Keratinocyte (primary cell): ENCODE data around the gene TNFRSF4. TPM values are rescaled to one million over a fixed set of nuclear protein-coding genes. Genes with fewer than 3 reads are reported as not detected.

Experiments
- DNase-seq: peaks from one replicate; pipeline ENCODE4 v3.0.0-alpha.2; 2011; ENCODE audit warnings: low read depth, missing footprints, low spot score
- FAIRE-seq: peaks from 2 replicates; lab custom pipeline; 2011; peaks lifted over from hg19 to GRCh38; lab: Jason Lieb, UNC
- H2AFZ ChIP-seq: 2 replicates; pipeline ENCODE4 v1.6.0; 2012; ENCODE audit warnings: low read length, control low read depth, inconsistent platforms; ENCODE audit not compliant: control insufficient read depth
- H3K27ac ChIP-seq: 2 replicates; pipeline ENCODE4 v1.5.1; 2011; ENCODE audit warnings: low read length; ENCODE audit not compliant: control insufficient read depth, insufficient read depth
- H3K27me3 ChIP-seq: 3 replicates; pipeline ENCODE4 v1.6.0; 2011; ENCODE audit warnings: low read length; ENCODE audit not compliant: control insufficient read depth, insufficient read depth; ENCODE audit errors: extremely low read depth
- H3K36me3 ChIP-seq, 2 experiments: 2 replicates in 1 of 2; 3 replicates in 1 of 2; pipeline ENCODE4 v1.5.1; 2011; ENCODE audit warnings: low read length in 2 of 2, mild to moderate bottlenecking in 1 of 2; ENCODE audit not compliant: control insufficient read depth in 2 of 2, insufficient read depth in 2 of 2; ENCODE audit errors: extremely low read depth in 1 of 2
- H3K4me1 ChIP-seq: 3 replicates; pipeline ENCODE4 v1.5.1; 2011; ENCODE audit warnings: low read length; ENCODE audit not compliant: control insufficient read depth, insufficient read depth; ENCODE audit errors: extremely low read depth
- H3K4me2 ChIP-seq: 3 replicates; pipeline ENCODE4 v1.6.0; 2011; ENCODE audit warnings: low read depth, low read length; ENCODE audit not compliant: control insufficient read depth, insufficient read depth; ENCODE audit errors: extremely low read depth
- H3K4me3 ChIP-seq, 3 experiments: fragments of 200-600 bp in 1 of 3; sonication (generic) in 1 of 3; 2 replicates in 2 of 3; 3 replicates in 1 of 3; pipeline ENCODE4 v1.5.1; 2011 to 2016; ENCODE audit warnings: low read length in 3 of 3, mild to moderate bottlenecking in 3 of 3, control low read depth in 2 of 3, inconsistent platforms in 1 of 3, low read depth in 1 of 3, mixed read lengths in 1 of 3, mixed run types in 1 of 3, moderate library complexity in 1 of 3; ENCODE audit not compliant: control insufficient read depth in 2 of 3, insufficient read depth in 2 of 3; ENCODE audit errors: extremely low read depth in 1 of 3
- H3K79me2 ChIP-seq: 2 replicates; pipeline ENCODE4 v1.6.0; 2012; ENCODE audit warnings: low read length; ENCODE audit not compliant: control insufficient read depth, insufficient read depth
- H3K9ac ChIP-seq: 3 replicates; pipeline ENCODE4 v1.6.0; 2011; ENCODE audit warnings: low read length; ENCODE audit not compliant: control insufficient read depth, insufficient read depth; ENCODE audit errors: extremely low read depth
- H3K9me1 ChIP-seq: 3 replicates; pipeline ENCODE4 v1.6.0; 2011; ENCODE audit warnings: low read length; ENCODE audit not compliant: control insufficient read depth, insufficient read depth; ENCODE audit errors: extremely low read depth
- H3K9me3 ChIP-seq: 2 replicates; pipeline ENCODE4 v1.5.1; 2012; ENCODE audit warnings: low read depth, low read length; ENCODE audit not compliant: control insufficient read depth
- H4K20me1 ChIP-seq: 3 replicates; pipeline ENCODE4 v1.6.0; 2011; ENCODE audit warnings: low read length; ENCODE audit not compliant: control insufficient read depth, insufficient read depth; ENCODE audit errors: extremely low read depth
- EZH2 ChIP-seq: IDR thresholded peaks from one replicate; pipeline ENCODE4 v1.6.1; 2012; ENCODE audit warnings: inconsistent platforms, mild to moderate bottlenecking, low read length, moderate library complexity
- dilution Hi-C: fragments of 300-500 bp; cut with MboI; formaldehyde crosslinking; loops from one replicate; pipeline ENCODE4 v1.7.0; 2020; ENCODE audit warnings: low sequenced_read_pairs; ENCODE audit not compliant: extremely low pct_ligation_motif_present
- polyA plus RNA-seq, 5 experiments: library from polyadenylated mRNA; depleted of rRNA in 3 of 5; stranded (reverse) in 3 of 5; stranded (forward) in 1 of 5; unstranded in 1 of 5; fragments of >200 nt; gene quantifications; 1 replicate in 1 of 5; 2 replicates in 3 of 5; 3 replicates in 1 of 5; pipeline versions ENCODE4 v1.2.1 to v1.2.3, GENCODE V29; 2011 to 2012; ENCODE audit warnings: missing spikeins in 2 of 5, low read depth in 1 of 5, low replicate concordance in 1 of 5
- TF ChIP-seq, protein P1 (sequence below), 3 experiments: IDR thresholded peaks in 1 of 3; conservative IDR thresholded peaks in 1 of 3; optimal IDR thresholded peaks in 1 of 3; 2 replicates in 2 of 3; 3 replicates in 1 of 3; pipeline versions ENCODE3 to v1.5.1; 2011; ENCODE audit warnings: low read length in 3 of 3, mild to moderate bottlenecking in 3 of 3, moderate library complexity in 2 of 3, control low read depth in 1 of 3, inconsistent platforms in 1 of 3; ENCODE audit not compliant: insufficient read depth in 2 of 3; ENCODE audit errors: extremely low read depth in 1 of 3

The TNFRSF4 gene
- polyA plus RNA-seq, 1 donor (not counting 4 experiments of a cell fraction or from before 2014, with no cell fraction given) = not detected

GRCh38 chr1:1189111-1189510 lies 24.8 kb downstream of the TNFRSF4 start:
- FAIRE-seq = no peak
- dilution Hi-C loops = no loop called here

DNA sequence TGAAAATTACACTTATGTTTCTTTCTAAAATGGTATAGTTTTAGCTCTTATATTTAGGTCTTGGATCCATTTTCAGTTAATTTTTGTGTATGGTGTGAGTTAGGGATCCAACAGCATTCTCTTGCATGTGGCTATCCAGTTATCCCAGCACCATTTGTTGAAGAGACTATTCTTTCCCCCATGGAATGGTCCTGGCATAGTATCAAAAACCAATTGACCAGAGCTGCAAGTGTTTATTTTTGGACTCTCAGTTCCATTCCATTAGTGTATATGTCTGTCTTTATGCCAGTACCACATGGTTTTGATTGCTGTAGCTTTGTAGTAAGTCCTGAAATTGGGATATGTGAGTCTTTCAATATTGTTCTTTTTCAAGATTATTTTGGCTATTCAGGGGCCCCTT lies 26.0 kb downstream of the TNFRSF4 start:
- H3K4me2 ChIP-seq = no peak overlapping the region
- no peaks in the 10 kb centered on the region for H3K4me1 ChIP-seq
- H3K79me2 ChIP-seq = no peaks in the 10 kb centered on the region
- H3K27ac ChIP-seq = no peak overlapping the region
- no peaks in the 10 kb centered on the region for H3K9me1 ChIP-seq
- H3K9ac ChIP-seq = no peak overlapping the region
- H4K20me1 ChIP-seq = no peaks in the 10 kb centered on the region
- peaks cover 7% of the 10 kb centered on the region for H3K27me3 ChIP-seq
- no peak for DNase-seq
- H3K36me3 ChIP-seq = no peaks in the 10 kb centered on the region
- TF ChIP-seq EZH2 = no peak
- TF ChIP-seq, protein P1, sequence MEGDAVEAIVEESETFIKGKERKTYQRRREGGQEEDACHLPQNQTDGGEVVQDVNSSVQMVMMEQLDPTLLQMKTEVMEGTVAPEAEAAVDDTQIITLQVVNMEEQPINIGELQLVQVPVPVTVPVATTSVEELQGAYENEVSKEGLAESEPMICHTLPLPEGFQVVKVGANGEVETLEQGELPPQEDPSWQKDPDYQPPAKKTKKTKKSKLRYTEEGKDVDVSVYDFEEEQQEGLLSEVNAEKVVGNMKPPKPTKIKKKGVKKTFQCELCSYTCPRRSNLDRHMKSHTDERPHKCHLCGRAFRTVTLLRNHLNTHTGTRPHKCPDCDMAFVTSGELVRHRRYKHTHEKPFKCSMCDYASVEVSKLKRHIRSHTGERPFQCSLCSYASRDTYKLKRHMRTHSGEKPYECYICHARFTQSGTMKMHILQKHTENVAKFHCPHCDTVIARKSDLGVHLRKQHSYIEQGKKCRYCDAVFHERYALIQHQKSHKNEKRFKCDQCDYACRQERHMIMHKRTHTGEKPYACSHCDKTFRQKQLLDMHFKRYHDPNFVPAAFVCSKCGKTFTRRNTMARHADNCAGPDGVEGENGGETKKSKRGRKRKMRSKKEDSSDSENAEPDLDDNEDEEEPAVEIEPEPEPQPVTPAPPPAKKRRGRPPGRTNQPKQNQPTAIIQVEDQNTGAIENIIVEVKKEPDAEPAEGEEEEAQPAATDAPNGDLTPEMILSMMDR (optimal IDR thresholded peaks at IDR 0.05 in 1 of 3, IDR thresholded peaks at IDR 0.05 in 1 of 3, conservative IDR thresholded peaks at IDR 0.05 in 1 of 3; ENCODE audit: extremely low read depth in 1 of 3, insufficient read depth in 2 of 3, low read length in 3 of 3) = no peak
- no peak for FAIRE-seq
- dilution Hi-C loops = no loop called here
- no peak overlapping the region for H3K4me3 ChIP-seq
- H3K9me3 ChIP-seq = peaks cover 2% of the 10 kb centered on the region
- H2AFZ ChIP-seq = no peak overlapping the region

More at GRCh38 chr1:1189111-1189510, 24.8 kb downstream of the TNFRSF4 start:
- Histone ChIP-seq H3K9ac (no peak overlapping the region), H3K27me3 (peaks cover 7% of the 10 kb centered on the region), H3K79me2 (no peaks in the 10 kb centered on the region), H3K4me2 (no peak overlapping the region), H3K4me1 (no peaks in the 10 kb centered on the region), H3K4me3 (no peak overlapping the region), H3K9me3 (peaks cover 2% of the 10 kb centered on the region), H2AFZ (no peak overlapping the region), H3K27ac (no peak overlapping the region), H3K9me1 (no peaks in the 10 kb centered on the region), H3K36me3 (no peaks in the 10 kb centered on the region), H4K20me1 (no peaks in the 10 kb centered on the region)
- no peak for DNase-seq
- TF ChIP-seq EZH2 = no peak
- TF ChIP-seq, protein P1 (optimal IDR thresholded peaks at IDR 0.05 in 1 of 3, IDR thresholded peaks at IDR 0.05 in 1 of 3, conservative IDR thresholded peaks at IDR 0.05 in 1 of 3; ENCODE audit: extremely low read depth in 1 of 3, insufficient read depth in 2 of 3, low read length in 3 of 3) = no peak
